Stimulated activated naive CD8-positive, alpha-beta T cell treated with anti-CD3 and anti-CD28 coated beads, Interleukin-15, Interleukin-2, amounts not matched to agents 100 U/mL and 50 U/mL, for 24 hours (primary cell): ENCODE data around the gene MAML2.

Experiments
- ATAC-seq: fragments of 150-1000 bp; cut with Tn5 transposase; one replicate; pipeline ENCODE4 v1.10.0; 2021
- DNase-seq: peaks from one replicate; pipeline ENCODE4 v3.0.0; 2021

MAML2 gene

DNA sequence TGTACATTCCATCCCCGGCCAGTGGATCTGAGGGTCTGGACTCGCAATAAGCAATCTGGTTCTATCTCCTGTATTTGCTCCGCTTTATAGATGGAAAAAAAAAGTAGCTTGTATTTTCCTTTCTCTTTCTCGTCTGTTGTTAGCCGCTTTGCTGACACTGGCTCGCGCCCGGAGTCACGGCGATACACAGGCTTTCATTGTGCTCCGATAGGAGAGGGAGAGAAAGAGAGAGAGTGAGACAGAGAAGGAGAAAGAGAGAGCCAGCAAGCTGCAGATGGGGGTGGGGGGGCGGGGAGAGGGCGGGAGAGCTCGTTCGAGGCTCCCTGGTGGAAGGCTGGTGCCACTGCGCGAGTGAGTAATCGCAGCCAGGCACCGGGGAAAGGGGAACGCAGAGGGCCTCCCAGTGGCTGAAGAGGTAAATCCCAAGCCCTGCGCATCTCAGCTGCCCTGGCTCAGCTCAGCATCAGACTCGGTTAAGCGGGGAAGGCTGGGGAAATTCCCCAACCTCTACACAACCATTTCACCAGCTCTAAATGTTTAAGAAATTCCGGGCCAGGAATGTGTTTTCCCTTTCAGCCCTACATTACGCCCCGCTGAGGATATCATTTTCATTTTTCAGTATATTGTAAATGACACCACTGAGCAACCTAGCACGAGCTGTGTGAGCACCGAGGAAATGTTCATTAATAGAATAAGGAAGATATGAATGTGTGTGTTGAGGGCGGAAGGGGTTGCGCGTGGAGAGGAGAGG is at the start of gene MAML2:
Gene MAML2, minus strand, starts transcription at position 235 of the 751 bp plus-strand sequence. CDS start 1,300 bp downstream, outside the sequence.
- ATAC-seq (peak; percentile 87), DNase-seq (peak; percentile 90)

DNA sequence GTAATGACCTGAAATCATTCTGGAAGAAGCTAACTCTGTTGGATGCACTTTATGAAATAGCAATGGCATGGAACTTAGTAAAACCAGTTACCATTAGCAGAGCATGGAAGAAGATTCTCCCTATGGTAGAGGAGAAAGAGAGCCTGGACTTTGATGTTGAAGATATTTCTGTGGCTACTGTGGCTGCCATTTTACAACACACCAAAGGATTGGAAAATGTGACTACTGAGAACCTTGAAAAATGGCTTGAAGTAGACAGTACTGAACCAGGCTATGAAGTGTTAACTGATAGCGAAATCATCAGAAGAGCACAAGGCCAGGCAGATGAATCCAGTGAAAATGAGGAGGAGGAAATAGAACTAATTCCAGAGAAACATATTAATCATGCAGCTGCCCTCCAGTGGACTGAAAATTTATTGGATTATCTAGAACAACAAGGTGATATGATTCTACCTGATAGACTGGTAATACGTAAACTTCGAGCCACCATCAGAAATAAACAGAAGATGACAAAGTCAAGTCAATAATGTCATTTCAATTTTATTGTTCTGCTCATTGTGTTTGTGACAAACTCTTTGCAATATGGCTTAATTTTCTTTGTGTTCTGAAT is 48.8 kb upstream of the MAML2 start:
- no peak for ATAC-seq
- DNase-seq, result no peak

DNA sequence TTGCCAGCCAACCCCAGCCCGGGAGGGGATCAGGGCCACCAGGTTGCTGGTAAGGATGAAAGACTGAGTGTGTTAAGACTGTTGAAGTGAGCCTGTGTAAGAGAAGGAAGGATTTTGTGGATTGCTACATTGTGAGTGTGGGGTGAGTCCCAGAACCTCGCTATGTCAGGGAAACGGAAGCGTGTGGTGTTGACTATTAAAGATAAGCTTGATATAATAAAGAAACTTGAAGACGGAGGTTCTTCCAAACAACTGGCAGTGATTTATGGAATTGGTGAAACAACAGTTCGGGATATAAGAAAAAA is 47.4 kb upstream of the MAML2 start:
- ATAC-seq (no peak), DNase-seq (no peak)

DNA sequence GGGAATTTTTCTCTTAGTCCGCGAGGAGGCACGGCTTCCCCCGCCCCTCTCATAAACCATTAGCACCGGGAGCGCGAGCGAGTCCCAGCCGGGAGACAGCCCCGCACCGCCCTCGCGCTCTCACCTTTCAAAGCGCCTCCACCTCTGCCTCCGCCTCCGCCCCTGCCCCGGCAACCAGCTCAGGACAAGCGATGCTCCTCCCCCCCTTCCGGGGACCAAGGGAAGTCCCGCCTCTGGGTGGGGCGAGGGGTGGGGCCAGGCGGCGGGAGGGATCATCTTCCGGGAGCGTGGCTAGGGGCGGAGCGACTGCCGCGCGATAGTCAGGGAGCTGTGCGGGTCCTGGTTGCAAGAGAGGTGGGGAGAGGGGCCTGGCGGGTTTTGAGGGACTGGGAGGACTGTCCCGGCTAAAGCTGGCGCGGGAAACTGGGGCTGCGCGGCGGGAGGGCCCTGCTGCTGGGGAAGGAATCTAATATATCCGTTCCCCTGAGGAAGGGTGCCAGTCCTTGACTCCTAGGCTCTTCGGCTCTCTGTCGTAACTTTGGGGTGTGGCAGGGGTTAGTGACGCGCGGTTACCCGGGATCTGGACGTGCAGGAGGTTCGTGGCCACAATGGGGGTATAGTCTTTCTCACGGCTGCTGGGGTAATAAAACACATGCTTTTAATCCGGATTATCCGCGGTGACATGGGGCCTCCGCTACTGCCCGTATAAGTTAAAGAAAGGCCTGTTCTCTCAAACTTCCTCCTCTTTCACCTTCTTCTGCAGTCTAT is 46.9 kb upstream of the MAML2 start, which contains the start of the genes CCDC82 and JRKL:
Gene CCDC82, minus strand, starts transcription at position 193 of the 768 bp plus-strand sequence. CDS start 5,165 bp downstream, outside the sequence.
Gene JRKL, plus strand, starts transcription at position 294 of the 768 bp plus-strand sequence. CDS start 637 bp downstream, outside the sequence.
- peak; percentile 97 for ATAC-seq
- peak; percentile 99 for DNase-seq

DNA sequence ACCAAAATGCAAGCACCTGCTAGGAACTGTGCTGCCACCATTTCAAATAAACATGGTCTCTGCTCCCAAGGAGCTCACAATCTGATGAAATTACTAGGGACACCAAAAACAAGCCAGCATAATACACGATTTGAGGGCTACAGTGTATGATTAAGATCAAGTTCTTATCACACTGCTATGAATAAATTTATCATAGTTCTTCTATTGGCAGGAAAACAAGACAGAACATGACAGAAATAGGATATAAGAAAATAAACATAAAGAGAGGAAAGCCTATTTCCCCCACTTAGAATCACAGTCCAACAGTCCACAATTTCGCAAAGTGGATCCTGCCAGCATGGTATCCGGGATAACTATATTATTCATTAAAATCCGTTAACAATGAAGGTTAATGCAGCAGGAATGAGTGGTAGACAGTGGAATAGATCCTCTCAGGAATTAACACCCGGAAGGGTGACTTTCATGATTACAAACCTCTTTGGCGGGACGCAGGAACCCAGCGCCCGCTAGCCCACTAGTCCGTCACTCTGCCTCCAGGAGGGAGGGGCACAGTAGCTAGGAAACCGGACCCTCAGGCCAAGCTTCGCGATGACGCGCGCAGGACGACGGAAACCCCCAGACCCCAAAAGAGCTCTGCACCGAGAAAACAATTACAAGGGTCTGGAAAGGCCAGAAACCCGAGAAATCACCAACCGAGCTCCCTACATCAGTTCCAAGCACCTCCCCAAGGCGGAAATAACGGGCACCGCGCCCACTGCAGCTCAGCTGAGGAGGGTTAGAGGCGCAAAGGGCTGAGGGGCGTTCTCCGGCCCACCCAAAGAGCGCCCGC is 46.1 kb upstream of the MAML2 start:
- DNase-seq (no peak), ATAC-seq (peak; percentile 63)

DNA sequence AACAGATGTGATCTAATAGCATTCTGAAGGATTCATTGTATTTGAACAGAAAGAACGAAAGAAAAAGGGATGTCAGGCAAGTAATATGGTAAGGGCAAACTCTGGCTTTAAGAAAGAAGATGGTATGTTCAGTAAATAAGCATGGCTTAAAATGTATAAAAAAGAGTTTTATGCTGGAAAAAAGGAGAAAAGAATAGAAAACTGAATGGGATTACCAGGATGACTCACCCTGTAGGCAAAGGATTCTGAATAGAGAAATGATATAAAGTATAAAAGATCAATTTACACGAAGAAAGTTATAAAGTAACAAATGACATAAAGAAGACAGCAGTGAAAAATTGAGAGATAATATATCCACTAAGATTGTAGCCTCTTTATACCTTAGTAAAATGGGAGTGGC is 42.2 kb upstream of the MAML2 start:
- DNase-seq (no peak), ATAC-seq (no peak)

DNA sequence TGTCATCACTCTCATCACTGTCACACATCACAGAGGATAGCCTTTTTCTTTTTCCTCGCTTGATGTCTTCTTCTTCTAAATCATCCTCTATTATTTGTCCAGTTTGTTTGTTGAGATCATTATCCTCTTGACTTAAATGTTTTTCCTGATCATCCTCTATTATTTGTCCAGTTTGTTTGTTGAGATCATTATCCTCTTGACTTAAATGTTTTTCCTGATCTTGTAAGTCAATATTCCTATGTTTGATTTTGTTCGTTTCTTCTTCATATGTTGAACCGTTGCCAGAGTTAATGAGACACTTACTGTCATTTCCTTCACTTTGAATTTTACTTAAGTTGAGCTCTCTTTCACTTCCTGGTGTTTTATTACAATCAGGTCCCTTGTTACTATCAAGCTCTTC is 41.2 kb upstream of the MAML2 start:
- no peak for DNase-seq
- ATAC-seq, result no peak

DNA sequence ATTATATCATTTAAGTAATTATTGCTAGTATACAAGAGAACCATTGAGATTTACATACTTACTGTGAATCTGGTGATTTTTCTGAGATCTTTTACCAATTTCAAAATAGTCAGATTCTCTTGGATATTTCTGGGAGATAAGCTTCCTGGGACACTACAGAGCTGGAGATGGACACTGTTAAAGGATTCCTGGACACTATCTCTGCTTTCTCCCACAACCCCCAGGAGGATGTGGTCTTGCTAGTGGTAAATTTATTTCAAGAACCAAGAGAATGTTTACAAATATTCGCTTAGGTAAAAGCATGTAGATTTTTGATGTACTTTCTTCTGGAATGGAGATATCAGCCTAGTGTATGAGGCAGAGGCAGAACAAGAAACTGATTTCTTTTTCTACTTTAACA is 33.8 kb upstream of the MAML2 start:
- DNase-seq (no peak), ATAC-seq (no peak)

DNA sequence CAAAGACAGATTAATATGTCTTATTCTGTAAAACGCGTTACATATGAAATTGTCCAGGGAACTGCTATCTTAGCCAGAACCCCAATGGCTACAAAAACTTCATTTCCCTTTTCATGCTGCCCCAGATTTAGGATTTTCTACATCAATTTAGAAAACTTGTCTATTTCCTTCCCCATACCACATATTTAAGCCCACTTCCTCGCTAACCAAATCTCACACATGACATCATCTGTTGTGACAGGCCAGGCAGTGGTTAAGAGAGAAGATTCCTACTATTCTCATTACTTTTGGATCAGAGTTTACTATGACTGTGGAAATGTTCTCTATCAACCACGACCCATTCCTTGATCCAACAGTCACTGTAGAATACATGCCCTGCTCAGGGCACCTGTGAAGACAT is 30.8 kb upstream of the MAML2 start:
- DNase-seq, result no peak
- ATAC-seq, result no peak

DNA sequence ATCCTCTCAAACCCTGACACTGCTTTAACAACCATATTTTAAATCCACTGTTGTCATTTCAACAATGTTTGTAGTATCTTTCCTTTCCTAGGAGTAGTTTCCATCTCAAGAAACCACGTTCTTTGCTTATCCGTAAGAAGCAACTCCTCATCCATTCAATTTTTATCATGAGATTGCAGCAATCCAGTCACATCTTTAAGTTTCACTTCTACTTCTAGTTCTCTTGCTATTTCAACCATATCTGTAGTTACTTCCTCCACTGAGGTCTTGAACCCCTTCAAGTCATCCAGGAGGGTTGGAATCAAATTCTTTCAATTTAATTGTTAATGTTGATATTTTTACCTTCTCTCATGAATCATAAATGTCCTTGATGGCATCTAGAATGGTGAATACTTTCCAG is 24.3 kb upstream of the MAML2 start:
- ATAC-seq, result no peak
- DNase-seq, result no peak

DNA sequence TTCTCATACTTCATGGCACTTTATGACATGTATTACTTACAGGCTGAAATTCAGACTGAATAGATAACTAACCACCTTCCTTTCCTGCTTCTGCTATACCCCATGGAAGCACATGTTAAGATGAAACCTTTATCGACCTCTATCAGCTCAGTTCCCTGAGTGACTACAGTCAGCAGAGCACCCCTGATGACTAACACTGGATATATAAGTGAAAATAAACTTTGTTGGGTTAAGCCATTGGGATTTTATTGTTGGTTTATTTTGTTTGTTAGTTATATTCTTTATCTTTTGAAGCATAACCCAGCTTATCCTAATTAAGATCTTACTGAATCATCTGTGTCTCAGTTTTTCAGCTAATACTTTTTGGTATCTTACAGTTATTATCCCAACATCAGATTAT is 23.0 kb upstream of the MAML2 start:
- DNase-seq, result no peak
- ATAC-seq, result no peak

DNA sequence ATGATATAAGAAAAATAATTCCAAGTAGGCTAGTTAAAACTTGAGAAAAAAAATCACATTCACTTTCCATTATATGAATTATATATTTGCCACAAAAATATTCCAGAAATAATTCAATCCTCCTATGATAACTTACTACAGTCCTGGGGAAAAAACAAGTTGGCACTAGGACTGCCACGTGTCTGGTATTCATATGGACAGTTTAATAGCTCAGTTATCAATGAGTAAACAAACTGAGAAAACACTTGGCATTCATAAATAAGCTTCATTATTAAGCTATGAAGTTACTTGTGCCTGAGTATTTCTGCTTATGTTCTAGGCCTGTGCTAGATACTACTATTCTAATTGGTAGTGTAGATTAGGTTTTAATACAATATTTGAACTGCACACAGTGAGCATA is 22.5 kb upstream of the MAML2 start:
- ATAC-seq (no peak), DNase-seq (no peak)

DNA sequence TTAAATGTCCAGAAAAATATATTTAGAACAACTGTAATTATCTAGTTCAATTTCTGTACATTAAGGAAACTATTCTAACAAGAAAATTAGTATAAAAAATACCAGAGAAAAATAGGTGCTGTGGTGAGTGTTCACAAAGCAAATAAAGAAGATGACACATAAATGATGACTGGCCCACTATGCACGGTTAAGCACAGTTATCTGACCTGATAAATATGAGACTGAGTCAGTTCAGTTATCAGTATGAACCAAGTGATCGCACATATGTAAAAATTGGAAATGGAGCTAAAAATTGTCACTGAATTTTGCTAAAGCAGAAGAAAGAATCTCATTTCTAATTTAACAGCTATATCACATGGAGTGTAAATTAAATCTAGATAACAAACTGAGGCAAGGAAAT is 18.8 kb upstream of the MAML2 start:
- DNase-seq, result no peak
- no peak for ATAC-seq

DNA sequence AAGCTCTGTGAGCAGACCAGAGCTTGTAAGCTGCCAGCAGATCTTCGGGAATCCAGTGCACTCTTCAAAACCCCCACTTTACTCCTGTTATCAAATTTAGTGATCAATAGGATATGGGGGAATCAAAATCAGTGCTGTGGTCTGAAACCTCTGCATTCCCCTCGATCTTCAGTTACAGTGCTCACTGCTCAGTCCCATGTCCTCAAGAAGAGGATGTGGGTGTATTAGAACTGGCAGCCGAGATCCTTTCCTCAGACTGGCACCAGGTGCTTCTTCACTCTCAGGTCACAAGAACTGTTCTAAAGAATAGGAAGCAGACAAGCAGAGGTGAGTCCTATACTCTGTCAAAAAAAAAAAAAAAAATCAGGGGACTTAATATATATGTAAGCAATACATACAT is 15.3 kb upstream of the MAML2 start:
- ATAC-seq (no peak), DNase-seq (no peak)

DNA sequence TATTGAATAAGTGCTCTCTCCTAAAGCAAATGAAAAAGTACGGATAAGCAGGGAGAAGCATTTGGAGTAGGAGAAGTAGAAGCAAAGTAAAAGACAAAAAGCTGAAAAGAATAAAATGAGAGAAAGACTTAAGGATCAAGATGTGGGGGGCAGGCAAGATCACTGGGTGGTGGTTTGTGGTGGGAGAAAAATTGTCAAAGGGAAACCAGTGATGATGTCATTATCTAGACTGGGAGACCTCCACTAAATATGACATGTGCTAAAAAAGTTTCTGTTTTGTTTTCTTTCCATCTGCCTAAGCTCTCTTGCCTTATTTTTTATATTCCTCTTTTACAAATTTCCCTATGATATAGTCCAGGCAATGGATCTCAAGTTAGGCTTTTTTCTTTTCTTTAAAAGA is 14.8 kb upstream of the MAML2 start:
- no peak for DNase-seq
- peak; percentile 89 for ATAC-seq

DNA sequence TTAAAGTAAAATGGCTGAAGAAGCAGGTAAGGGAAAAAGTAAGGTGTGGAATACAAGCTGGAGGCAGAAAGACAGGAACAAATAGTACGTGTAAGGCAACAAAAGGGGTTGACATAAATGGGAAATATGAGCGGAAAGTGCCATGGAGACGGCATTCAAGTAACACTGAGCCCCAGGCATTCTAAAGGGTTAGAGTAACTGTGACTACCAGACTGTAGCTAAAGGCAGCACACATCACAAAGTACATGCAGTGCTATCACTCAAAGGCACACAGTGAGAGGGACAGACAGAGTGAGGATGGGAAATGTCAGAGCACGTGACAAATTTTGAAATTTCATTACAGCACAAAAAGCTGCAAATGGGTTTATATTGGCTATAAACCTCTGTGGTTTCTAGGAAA is 13.9 kb upstream of the MAML2 start:
- no peak for ATAC-seq
- no peak for DNase-seq

DNA sequence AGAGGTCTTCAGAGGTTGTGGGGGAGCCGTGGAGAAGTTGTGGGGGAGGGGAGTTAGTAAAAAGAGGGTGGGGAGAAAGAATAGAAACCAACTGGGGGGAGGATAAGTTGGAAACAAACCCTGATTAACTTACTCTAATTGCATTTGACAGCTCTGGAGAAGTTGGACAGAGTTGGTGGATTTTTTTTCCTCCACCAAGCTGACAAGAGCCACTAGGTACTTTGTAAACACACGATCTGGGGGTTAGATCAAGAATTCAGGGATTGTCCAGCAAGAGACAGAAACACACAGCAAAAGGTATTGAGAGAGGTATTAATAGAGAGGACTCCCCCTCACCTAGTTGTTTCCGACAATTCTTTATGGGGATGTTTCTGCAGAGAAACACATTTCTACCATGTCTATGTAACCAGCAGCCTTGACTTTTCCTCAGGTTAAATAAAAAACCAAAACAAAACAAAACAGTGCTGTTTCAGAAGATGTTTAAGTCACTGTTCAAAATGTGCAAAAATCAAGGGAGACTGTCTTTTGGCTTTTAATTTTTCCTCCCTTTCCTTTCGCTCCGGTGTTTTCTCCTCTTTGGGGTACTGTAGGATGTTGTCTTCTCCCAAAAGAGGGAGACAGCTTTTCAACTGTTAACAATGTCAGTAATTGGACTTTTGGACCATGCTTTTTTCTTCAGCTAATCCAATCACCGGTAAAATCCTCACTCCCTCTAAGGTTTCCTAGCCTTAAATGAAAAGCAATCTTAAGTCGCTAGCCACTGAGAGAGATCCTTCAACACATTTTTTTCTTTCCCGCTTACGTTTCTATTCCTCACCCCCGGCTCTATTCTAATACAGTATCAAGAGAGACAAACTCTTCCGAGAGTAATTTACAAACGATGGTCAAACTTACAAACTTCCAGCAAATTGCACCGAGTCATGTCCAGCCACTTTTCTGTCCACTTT is 708 bp downstream of the MAML2 start:
- no peak for DNase-seq
- no peak for ATAC-seq

DNA sequence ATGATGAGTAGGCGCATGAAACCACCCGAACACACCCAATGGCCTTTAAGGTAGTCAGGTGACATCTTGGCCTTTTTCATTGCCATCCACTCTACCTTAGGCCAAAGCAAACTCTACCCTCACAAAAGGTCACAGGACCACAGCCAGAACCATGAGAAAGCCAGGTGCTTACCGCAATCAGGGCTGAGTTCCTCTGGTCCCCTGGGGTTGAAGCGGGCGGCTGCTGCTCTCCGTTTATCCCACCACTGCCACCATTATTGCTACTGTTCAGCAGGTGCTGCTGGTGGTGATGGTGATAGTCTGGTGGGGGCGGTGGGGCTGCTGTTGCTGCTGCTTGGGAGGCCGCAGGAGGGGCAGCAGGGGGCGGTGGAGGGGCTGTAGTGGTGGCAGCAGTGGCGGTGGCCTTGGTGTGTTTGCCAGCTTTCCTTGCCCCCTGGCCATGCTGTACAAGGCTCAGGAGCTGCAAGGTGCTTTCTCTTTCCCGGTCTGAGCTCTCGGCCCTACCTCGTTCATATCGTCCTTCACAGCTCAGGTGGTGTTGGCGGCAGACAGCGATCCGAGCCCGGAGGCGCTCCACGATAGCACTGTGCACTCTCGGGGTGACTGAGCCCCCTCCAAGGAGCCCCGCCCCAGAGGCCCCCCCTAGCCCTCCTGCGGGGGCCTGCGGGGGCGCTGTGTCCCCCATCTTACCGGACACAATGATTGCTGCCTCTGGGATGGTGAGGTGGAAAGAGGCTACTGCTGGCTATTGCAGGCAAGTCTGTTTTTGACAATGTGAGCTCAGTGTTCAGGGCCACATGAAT is 1.6 kb downstream of the MAML2 start:
- peak; percentile 41 for ATAC-seq
- DNase-seq, result peak; percentile 68

DNA sequence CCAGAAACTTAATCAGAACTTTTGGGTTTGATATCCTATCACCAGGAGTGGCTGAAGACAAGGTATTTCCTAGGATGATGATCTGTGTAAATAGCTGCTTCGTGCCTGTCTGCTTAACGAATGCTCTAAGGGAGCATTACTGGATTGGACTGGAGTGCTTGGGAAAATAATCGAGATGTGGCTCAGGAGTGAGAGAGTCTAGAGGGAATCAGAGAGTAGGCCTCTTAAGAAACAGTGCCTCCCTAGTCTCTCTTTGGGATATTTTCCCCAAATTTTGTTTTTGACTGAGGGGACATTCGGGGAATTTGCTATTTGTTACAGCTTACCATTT is 2.5 kb downstream of the MAML2 start:
- DNase-seq, result no peak

More for the DNA sequence above, 2.5 kb downstream of the MAML2 start:
- ATAC-seq, result no peak
